ENCODE data around the gene CARMIL1. TPM values are rescaled to one million over a fixed set of nuclear protein-coding genes. Genes with fewer than 3 reads are reported as not detected.

The CARMIL1 gene
- polyA plus RNA-seq, 1 of the 3 experiments (the other 2 are of a cell fraction), result 1.7 TPM

- ChIA-PET POLR2A (no interaction called here), CTCF (no interaction called here)
- H3F3A ChIP-seq (replicated peaks; ENCODE audit: insufficient read depth), result peaks cover 14% of the 10 kb centered on the region
- H3K4me2 ChIP-seq, result no peak overlapping the region
- H3K27me3 ChIP-seq (ENCODE audit: insufficient read depth), result no peaks in the 10 kb centered on the region
- peaks cover 2 to 12% of the 10 kb centered on the region in 2 experiments; a peak in 3 of 4 replicates for H3K4me1 ChIP-seq (ENCODE audit: control insufficient read depth in 1 of 2, insufficient read depth in 2 of 2, low read depth in 1 of 2, low read length in 1 of 2)
- H2AFZ ChIP-seq (ENCODE audit: low read depth), result no peak overlapping the region
- H3K4me3 ChIP-seq (ENCODE audit: low read depth in 2 of 2, low read length in 1 of 2), result no peak overlapping the region
- no peaks in the 10 kb centered on the region for H3K36me3 ChIP-seq (replicated peaks in 1 of 2; ENCODE audit: control insufficient read depth in 1 of 2, insufficient read depth in 2 of 2, low read length in 1 of 2)
- H3K9me3 ChIP-seq, result no peaks in the 10 kb centered on the region
- no peaks in the 10 kb centered on the region for H3K79me2 ChIP-seq (ENCODE audit: insufficient read depth)
- H3K9ac ChIP-seq, result no peak overlapping the region
- no peaks in the 10 kb centered on the region for H3K9me2 ChIP-seq
- H4K20me1 ChIP-seq (ENCODE audit: insufficient read depth), result no peaks in the 10 kb centered on the region
- no peak overlapping the region for H3K27ac ChIP-seq (ENCODE audit: low read depth in 2 of 2, low read length in 1 of 2)
- 100% methylated on average over 2 of the region's 2 CpGs for WGBS (ENCODE audit: low lambda C conversion rate)
- no peak for DNase-seq
- TF ChIP-seq RFX5 (IDR thresholded peaks at IDR 0.05; ENCODE audit: low read length), result no peak
Measured at GRCh38 chr6:25306379-25306778, 27.2 kb downstream of the CARMIL1 start.

- Histone ChIP-seq H3K9ac (no peak overlapping the region), H3K9me2 (no peaks in the 10 kb centered on the region), H2AFZ (ENCODE audit: low read depth) (no peak overlapping the region), H3K4me2 (no peak overlapping the region), H3K27ac (ENCODE audit: low read depth in 2 of 2, low read length in 1 of 2) (no peak overlapping the region), H3F3A (replicated peaks; ENCODE audit: insufficient read depth) (peaks cover 22% of the 10 kb centered on the region), H3K9me3 (no peaks in the 10 kb centered on the region), H4K20me1 (ENCODE audit: insufficient read depth) (no peaks in the 10 kb centered on the region), H3K4me1 (ENCODE audit: control insufficient read depth in 1 of 2, insufficient read depth in 2 of 2, low read depth in 1 of 2, low read length in 1 of 2) (peaks cover 0 to 22% of the 10 kb centered on the region in 2 experiments; a peak in 1 of 4 replicates), H3K36me3 (replicated peaks in 1 of 2; ENCODE audit: control insufficient read depth in 1 of 2, insufficient read depth in 2 of 2, low read length in 1 of 2) (no peaks in the 10 kb centered on the region), H3K79me2 (ENCODE audit: insufficient read depth) (no peaks in the 10 kb centered on the region), H3K27me3 (ENCODE audit: insufficient read depth) (no peaks in the 10 kb centered on the region), H3K4me3 (ENCODE audit: low read depth in 2 of 2, low read length in 1 of 2) (no peak overlapping the region)
- ChIA-PET CTCF (interaction anchor here (1.4 to 2.4 kb wide), 3 partner anchors 29 to 298 kb away, joined by 3 to 7 read pairs (median 6); no protein-coding TSS in a partner anchor), POLR2A (interaction anchor here (0.7 kb wide), 1 partner anchor 194 kb away, joined by 6 read pairs; no protein-coding TSS in a partner anchor)
- no peak for TF ChIP-seq ELF1 (IDR thresholded peaks at IDR 0.05)
- no peak for TF ChIP-seq FOXJ3 (CRISPR knock-in tag; IDR thresholded peaks at IDR 0.05)
- TF ChIP-seq TCF12 (IDR thresholded peaks at IDR 0.05), result no peak
- WGBS (ENCODE audit: low lambda C conversion rate), result 95% methylated on average over 4 of the region's 4 CpGs
- no peak for DNase-seq
Measured at GRCh38 chr6:25307805-25308494, 28.8 kb downstream of the CARMIL1 start.

- CTCF ChIA-PET, result interaction anchor here (1.6 to 2.4 kb wide), 2 partner anchors 31 to 181 kb away, joined by 6 read pairs; partner anchors contain the start of gene CARMIL1
- DNase-seq, result no peak
Measured at GRCh38 chr6:25309886-25310285, 30.7 kb downstream of the CARMIL1 start.

More at GRCh38 chr6:25309886-25310285, 30.7 kb downstream of the CARMIL1 start:
- Histone ChIP-seq H3K4me2 (no peak overlapping the region), H3K9me3 (no peaks in the 10 kb centered on the region), H3K27me3 (ENCODE audit: insufficient read depth) (no peaks in the 10 kb centered on the region), H3K9ac (no peak overlapping the region), H3K4me1 (ENCODE audit: control insufficient read depth in 1 of 2, insufficient read depth in 2 of 2, low read depth in 1 of 2, low read length in 1 of 2) (peaks cover 0 to 26% of the 10 kb centered on the region in 2 experiments; a peak in 1 of 4 replicates), H3K9me2 (no peaks in the 10 kb centered on the region), H2AFZ (ENCODE audit: low read depth) (no peak overlapping the region), H3K27ac (ENCODE audit: low read depth in 2 of 2, low read length in 1 of 2) (no peak overlapping the region), H3F3A (replicated peaks; ENCODE audit: insufficient read depth) (peaks cover 25% of the 10 kb centered on the region), H3K4me3 (ENCODE audit: low read depth in 2 of 2, low read length in 1 of 2) (no peak overlapping the region), H3K36me3 (replicated peaks in 1 of 2; ENCODE audit: control insufficient read depth in 1 of 2, insufficient read depth in 2 of 2, low read length in 1 of 2) (no peaks in the 10 kb centered on the region), H4K20me1 (ENCODE audit: insufficient read depth) (no peaks in the 10 kb centered on the region), H3K79me2 (ENCODE audit: insufficient read depth) (no peaks in the 10 kb centered on the region)
- POLR2A ChIA-PET, result no interaction called here
- TF ChIP-seq USF1 (IDR thresholded peaks at IDR 0.05; ENCODE audit: borderline replicate concordance, low read depth) (no peak), IRF3 (IDR thresholded peaks at IDR 0.05; ENCODE audit: low read depth, low read length) (no peak), TAF1 (IDR thresholded peaks at IDR 0.05; ENCODE audit: borderline replicate concordance, low read depth, low read length) (no peak), YY1 (IDR thresholded peaks at IDR 0.05; ENCODE audit: low read depth) (no peak), RFX5 (IDR thresholded peaks at IDR 0.05; ENCODE audit: low read length) (no peak), TEAD4 (IDR thresholded peaks at IDR 0.05; ENCODE audit: borderline replicate concordance, insufficient read depth) (no peak)
- 90% methylated on average over 7 of the region's 8 CpGs for WGBS (ENCODE audit: low lambda C conversion rate)
